ENCODE data around the gene PLEKHA1. TPM values are rescaled to one million over a fixed set of nuclear protein-coding genes. Genes with fewer than 3 reads are reported as not detected.

The PLEKHA1 gene
- total RNA-seq, 1 experiment from 2014 or later, result 28.5 TPM

DNA sequence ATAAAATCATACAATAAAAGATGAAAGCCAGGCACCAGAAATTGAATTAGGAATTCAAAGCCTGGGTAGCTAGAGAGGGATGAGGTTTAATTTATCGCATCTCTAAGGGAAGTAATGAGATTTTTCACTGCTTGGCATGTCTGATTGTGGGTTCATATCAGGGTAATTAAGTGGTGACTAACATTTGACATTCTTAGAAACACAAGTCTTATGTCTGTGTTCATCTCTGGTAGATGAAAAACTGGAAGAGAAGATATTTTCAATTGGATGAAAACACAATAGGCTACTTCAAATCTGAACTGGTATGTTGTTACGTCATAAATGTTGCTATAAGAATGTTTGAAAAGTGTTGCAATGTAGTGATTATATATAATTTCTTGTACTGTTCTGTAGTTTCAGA, 43.2 kb downstream of the PLEKHA1 start:
- Histone ChIP-seq H3K27me3 (ENCODE audit: control insufficient read depth, insufficient read depth, low read length) (no peaks in the 10 kb centered on the region), H3K4me3 (ENCODE audit: insufficient read depth, low read depth, low read length) (no peak overlapping the region), H3K36me3 (replicated peaks; ENCODE audit: control insufficient read depth, insufficient read depth, low read length) (peaks cover 1% of the 10 kb centered on the region)
- DNase-seq, result no peak

DNA sequence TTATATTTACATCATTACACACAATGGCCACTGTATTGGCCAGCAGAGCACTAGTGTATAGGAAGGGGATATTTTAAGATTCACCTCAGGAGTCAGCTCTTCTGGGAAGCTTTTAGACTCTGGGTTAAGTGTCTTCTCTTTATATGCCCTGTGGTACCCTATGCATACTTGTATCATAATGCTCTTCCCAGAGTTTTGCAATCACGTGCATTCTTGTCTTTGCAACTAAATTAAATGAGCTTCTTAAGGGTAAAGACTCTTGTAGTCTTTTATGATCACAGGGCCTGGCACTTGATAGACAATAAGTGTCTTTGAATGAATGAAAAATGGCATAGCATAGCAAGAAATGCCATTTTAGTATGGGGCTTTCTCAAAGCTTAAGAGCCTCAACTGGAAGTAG, 44.5 kb downstream of the PLEKHA1 start:
- no peaks in the 10 kb centered on the region for H3K27me3 ChIP-seq (ENCODE audit: control insufficient read depth, insufficient read depth, low read length)
- peaks cover 1% of the 10 kb centered on the region for H3K36me3 ChIP-seq (replicated peaks; ENCODE audit: control insufficient read depth, insufficient read depth, low read length)
- H3K4me3 ChIP-seq (ENCODE audit: insufficient read depth, low read depth, low read length), result no peak overlapping the region
- DNase-seq, result no peak

DNA sequence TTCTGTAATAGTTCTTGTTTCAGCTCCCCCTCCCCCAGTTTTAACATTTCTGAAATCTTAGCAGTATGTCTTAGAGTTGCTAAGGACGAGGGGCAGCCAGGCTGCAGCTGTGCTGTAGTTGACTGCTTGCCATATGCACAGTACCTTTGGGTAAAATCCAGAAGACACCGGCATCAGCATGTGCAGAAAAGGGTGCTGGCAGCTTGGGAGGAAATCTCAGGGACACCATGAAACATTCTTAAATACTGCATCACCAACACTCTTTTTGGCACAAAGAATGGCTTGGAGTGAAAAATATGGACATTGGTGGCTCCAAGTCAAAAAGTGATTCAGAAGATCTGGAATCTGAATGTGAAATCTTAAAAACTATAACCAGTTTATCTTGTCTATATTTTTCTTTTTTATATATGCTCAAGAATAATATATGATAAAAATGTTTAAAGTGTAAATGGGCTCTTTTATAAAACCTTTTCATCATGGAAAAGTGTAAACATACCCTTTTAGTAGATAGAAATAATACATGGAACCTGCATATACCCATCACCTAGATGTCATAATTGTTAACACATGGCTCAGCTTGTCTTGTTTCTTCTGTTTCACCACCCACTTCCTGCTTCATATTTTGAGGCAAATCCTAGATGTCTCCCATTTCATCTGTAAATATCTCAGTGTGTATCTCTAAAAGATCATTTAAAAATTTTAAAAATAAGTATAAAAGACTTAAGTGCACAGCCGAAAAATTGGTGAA, 45.5 kb downstream of the PLEKHA1 start:
- no peak for DNase-seq
- H3K27me3 ChIP-seq (ENCODE audit: control insufficient read depth, insufficient read depth, low read length), result no peaks in the 10 kb centered on the region
- H3K4me3 ChIP-seq (ENCODE audit: insufficient read depth, low read depth, low read length), result no peak overlapping the region
- H3K36me3 ChIP-seq (replicated peaks; ENCODE audit: control insufficient read depth, insufficient read depth, low read length), result peaks cover 1% of the 10 kb centered on the region

DNA sequence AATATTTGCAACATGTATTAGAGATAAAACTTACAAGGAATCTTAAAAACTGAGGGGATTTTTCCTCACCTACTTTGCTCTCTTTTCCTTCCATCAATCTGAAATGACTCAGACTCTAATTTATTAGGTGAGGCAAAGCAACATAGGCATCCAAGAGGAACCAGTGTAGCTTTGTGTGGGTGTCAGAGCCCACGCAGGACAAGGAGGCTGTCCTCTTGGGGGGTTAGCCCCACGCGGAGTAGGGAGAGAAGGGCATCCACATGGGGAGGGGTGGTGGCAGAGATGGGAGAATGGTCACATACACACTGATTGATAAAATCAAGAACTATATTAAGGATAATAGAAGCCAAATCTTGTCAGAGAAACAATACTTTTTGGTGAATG, 46.1 kb downstream of the PLEKHA1 start:
- H3K36me3 ChIP-seq (replicated peaks; ENCODE audit: control insufficient read depth, insufficient read depth, low read length), result peaks cover 1% of the 10 kb centered on the region
- no peak overlapping the region for H3K4me3 ChIP-seq (ENCODE audit: insufficient read depth, low read depth, low read length)
- H3K27me3 ChIP-seq (ENCODE audit: control insufficient read depth, insufficient read depth, low read length), result no peaks in the 10 kb centered on the region
- DNase-seq, result no peak

DNA sequence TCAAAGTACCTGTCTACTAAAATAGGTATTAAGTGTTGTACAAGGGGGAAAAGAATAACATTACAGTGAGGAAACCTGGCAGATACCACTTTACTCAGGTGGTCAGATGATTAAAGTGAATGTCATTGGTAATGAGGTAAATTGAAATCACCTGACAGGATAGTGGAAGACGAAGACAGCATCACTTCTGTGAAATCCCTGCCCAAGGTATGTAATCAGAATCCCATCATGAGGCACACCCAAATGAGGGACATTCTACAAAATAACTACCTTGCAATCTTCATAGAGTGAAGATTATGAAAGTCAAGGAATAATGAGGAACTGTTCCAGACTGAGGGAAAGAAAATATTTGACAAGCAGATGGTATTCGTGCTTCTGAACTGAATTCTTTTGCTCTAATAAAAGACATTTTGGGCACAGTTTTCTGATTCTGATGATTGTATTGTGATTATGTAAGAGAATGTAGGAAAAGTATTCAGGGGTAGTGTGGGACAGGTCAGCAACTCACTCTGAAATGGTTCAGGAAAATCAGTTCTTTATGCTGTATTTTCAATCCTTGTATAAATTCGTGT, 46.6 kb downstream of the PLEKHA1 start:
- Histone ChIP-seq H3K4me3 (ENCODE audit: insufficient read depth, low read depth, low read length) (no peak overlapping the region), H3K27me3 (ENCODE audit: control insufficient read depth, insufficient read depth, low read length) (no peaks in the 10 kb centered on the region), H3K36me3 (replicated peaks; ENCODE audit: control insufficient read depth, insufficient read depth, low read length) (peaks cover 1% of the 10 kb centered on the region; the same call in 1 of the 2 replicates)
- DNase-seq, result no peak

DNA sequence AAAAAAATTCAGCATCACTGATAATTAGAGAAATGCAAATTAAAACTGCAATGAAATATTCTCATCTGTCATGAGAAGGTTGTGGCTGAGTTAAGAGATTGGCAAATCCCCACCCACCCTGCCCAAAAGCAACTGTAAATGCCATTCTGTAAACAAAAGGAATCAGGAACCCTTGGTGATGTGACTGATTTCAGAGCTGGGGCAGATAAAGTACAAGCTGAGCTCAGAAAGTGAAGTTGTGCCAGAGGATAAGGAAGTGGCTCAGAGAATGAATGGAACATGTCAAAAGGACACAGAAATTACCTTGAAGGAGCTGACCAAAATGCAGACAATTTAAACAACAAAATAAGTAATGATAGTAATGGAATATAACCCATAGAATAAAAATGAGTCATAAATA, 47.2 kb downstream of the PLEKHA1 start:
- H3K27me3 ChIP-seq (ENCODE audit: control insufficient read depth, insufficient read depth, low read length), result no peaks in the 10 kb centered on the region
- no peaks in the 10 kb centered on the region for H3K36me3 ChIP-seq (replicated peaks; ENCODE audit: control insufficient read depth, insufficient read depth, low read length)
- DNase-seq, result no peak
- no peak overlapping the region for H3K4me3 ChIP-seq (ENCODE audit: insufficient read depth, low read depth, low read length)

DNA sequence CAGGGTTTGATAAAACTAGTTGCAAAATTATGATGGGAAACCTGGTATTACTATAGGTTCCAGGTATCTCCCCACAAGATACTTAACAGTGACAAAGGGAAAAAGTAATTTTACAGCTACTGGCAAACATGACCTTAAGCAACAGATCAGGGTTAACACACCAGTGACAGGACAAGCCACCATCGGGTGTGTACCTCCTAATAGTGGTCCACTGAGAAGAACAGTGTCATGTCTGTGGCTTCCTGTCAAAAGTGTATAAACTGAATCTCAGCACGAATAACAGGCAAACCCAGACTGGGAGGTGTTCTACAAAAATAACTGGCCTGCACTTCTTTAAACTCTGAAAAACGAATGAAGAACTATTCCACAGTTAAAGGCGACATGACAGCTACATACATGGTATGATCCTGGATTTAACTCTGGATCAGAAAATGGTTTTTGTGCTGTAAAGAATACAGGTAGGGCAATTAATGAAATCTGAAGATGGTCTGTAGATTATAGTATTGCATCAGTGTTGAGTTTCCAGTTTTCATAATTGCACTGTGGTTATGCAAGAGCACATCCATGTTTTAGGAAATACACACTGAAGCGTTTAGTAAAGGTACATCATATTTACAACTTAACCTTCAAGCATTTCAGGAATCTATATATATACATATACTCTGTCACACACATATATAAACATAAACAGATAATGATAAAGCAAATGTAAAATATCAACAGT, 47.9 kb downstream of the PLEKHA1 start:
- no peaks in the 10 kb centered on the region for H3K27me3 ChIP-seq (ENCODE audit: control insufficient read depth, insufficient read depth, low read length)
- no peak overlapping the region for H3K4me3 ChIP-seq (ENCODE audit: insufficient read depth, low read depth, low read length)
- H3K36me3 ChIP-seq (replicated peaks; ENCODE audit: control insufficient read depth, insufficient read depth, low read length), result no peaks in the 10 kb centered on the region
- no peak for DNase-seq

DNA sequence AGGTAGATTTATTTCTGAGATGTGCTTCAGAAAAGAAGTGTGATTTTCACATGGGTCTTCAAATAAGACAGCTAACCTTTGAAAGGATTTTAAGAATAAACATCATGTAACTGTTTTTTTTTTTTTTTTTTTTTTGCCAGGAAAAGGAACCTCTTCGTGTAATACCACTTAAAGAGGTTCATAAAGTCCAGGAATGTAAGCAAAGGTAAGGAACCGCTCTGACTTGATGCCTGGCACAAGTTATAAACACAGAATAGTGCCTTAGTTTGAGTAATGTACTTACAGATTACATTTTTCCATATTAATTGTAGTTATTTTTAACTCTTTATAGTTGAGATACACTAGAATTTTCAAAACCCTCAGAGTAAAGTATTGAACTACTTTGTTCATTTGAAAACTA, 49.6 kb downstream of the PLEKHA1 start:
- Histone ChIP-seq H3K36me3 (replicated peaks; ENCODE audit: control insufficient read depth, insufficient read depth, low read length) (no peaks in the 10 kb centered on the region), H3K4me3 (ENCODE audit: insufficient read depth, low read depth, low read length) (no peak overlapping the region)
- no peak for DNase-seq

DNA sequence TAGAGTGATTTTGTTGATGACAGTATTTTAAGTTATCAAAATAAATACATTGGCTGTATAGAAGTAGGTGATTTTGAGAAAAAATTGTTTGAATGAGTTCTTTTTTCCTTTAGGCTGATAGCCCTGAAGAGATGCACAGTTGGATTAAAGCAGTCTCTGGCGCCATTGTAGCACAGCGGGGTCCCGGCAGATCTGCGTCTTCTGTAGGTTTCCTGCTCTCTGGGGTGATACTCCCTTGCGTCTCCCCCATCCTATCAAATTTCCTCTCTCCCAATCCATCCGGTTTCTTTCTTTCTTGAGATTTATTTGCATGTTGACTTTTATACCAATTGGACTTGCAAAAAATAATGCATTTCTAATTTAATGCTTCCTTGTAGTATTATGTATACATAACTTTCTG, 52.3 kb downstream of the PLEKHA1 start:
- peaks cover 2% of the 10 kb centered on the region; the same call in 1 of the 2 replicates for H3K36me3 ChIP-seq (replicated peaks; ENCODE audit: control insufficient read depth, insufficient read depth, low read length)
- H3K4me3 ChIP-seq (ENCODE audit: insufficient read depth, low read depth, low read length), result no peak overlapping the region
- no peak for DNase-seq
- H3K27me3 ChIP-seq (ENCODE audit: control insufficient read depth, insufficient read depth, low read length), result no peaks in the 10 kb centered on the region

More for the DNA sequence above, 49.6 kb downstream of the PLEKHA1 start:
- H3K27me3 ChIP-seq (ENCODE audit: control insufficient read depth, insufficient read depth, low read length), result no peaks in the 10 kb centered on the region

DNA sequence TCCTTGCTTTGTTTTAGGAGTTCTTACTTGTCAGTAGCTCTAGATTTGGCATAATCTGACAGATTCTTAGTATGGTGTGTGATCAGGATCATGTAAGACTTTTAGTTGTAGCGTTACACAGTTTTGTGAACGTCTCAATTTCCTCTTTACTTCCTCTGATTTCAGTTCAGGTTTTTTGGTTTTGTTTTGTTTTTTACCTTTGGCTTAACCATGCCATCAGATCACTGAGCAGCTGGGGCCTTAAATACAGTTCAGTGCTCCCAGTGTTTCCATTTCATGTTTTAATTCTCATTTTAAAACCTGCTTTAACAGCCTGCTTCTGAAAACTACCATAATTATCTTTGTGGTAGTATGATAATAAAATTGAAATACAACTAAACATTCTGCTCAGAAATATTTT, 52.8 kb downstream of the PLEKHA1 start:
- Histone ChIP-seq H3K36me3 (replicated peaks; ENCODE audit: control insufficient read depth, insufficient read depth, low read length) (peaks cover 2% of the 10 kb centered on the region; the same call in 1 of the 2 replicates), H3K4me3 (ENCODE audit: insufficient read depth, low read depth, low read length) (no peak overlapping the region), H3K27me3 (ENCODE audit: control insufficient read depth, insufficient read depth, low read length) (no peaks in the 10 kb centered on the region)
- no peak for DNase-seq

DNA sequence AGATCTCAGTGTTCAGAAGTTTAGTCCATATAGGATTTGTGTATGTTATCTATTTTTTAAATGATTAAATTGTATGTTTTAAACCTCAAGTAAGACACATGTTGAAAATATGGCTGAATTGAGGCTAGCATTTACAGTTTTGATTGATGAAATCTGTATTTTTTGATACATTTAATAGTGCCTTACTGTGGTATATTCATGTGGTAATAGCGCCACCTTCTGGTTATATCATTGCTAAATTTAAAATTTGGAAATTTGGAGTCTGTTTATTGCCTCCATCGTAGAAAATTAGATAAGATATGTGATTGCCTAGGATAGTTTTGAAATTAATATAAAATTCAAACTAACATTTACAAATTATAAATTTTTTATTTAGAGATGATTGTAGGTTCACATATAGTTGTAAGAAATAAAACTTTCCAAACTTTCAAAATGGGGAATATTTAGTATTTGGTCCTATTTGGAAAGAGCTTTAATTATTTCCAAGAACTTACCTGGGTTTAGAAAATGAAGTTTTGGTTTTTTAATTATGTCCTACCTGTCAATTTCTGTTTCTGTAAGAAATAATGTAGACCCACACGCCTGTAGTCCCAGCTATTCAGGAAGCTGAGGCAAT, 60.8 kb downstream of the PLEKHA1 start:
- Histone ChIP-seq H3K27me3 (ENCODE audit: control insufficient read depth, insufficient read depth, low read length) (no peaks in the 10 kb centered on the region), H3K4me3 (ENCODE audit: insufficient read depth, low read depth, low read length) (no peak overlapping the region), H3K36me3 (replicated peaks; ENCODE audit: control insufficient read depth, insufficient read depth, low read length) (no peaks in the 10 kb centered on the region)
- DNase-seq, result no peak

DNA sequence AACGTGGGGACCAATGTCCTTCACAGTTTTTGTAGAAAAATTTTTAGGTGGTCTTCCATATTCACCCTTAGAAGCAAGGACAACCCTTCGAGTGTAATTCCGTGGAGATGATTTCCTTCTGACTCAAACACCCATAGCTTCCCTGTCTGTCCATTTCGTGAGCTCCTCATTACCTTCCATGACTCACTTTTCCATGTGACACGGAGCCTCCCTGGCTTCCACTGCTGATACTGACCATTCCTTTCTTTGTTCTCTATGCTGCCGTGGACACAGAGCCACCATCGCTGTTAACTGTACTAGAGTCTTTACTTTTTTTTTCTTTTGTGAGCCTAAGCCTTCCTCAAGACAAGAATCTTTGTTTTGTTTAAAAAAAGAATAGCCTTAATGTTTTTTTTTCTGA, 67.5 kb downstream of the PLEKHA1 start:
- Histone ChIP-seq H3K27me3 (ENCODE audit: control insufficient read depth, insufficient read depth, low read length) (no peaks in the 10 kb centered on the region), H3K36me3 (replicated peaks; ENCODE audit: control insufficient read depth, insufficient read depth, low read length) (no peaks in the 10 kb centered on the region), H3K4me3 (ENCODE audit: insufficient read depth, low read depth, low read length) (no peak overlapping the region)
- no peak for DNase-seq

DNA sequence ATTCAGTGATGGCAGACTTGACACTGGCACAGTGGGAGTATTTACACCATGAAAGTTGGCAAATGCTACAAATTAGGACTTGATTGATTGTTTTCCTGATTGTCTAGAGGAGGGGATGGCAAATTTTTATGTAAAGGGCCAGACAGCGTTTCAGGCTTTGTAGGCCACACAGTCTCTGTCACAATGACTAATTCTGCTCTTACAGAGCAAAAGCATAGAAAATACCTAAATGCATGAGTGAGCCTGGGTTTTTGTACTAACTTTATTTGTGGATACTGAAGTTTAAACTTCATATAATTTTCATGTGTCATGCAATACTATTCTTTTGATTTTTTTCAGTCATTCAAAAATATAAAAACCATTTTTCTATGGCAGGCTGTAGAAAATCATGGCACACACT, 71.0 kb downstream of the PLEKHA1 start:
- Histone ChIP-seq H3K4me3 (ENCODE audit: insufficient read depth, low read depth, low read length) (no peak overlapping the region), H3K36me3 (replicated peaks; ENCODE audit: control insufficient read depth, insufficient read depth, low read length) (no peaks in the 10 kb centered on the region), H3K27me3 (ENCODE audit: control insufficient read depth, insufficient read depth, low read length) (no peaks in the 10 kb centered on the region)
- no peak for DNase-seq

DNA sequence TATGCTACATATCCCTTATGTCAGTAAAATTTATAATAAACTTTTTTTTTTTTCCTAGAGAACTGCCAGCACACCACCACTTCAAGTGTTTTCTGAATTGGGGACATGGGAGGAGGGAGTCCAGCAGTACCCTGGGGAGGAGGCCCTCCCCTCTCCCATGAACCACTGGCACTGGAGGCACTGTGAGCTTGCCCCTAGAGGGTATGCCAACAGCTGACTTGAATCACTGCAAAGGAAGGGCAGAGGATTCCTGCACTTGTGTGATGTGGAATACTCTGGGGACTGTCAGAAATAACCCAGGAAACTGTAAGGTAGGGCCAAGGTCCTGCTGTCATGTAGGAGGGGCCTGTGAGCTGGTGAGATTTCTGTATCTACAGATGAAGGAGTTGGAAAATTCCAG, 71.4 kb downstream of the PLEKHA1 start:
- Histone ChIP-seq H3K36me3 (replicated peaks; ENCODE audit: control insufficient read depth, insufficient read depth, low read length) (no peaks in the 10 kb centered on the region), H3K4me3 (ENCODE audit: insufficient read depth, low read depth, low read length) (no peak overlapping the region), H3K27me3 (ENCODE audit: control insufficient read depth, insufficient read depth, low read length) (no peaks in the 10 kb centered on the region)
- DNase-seq, result no peak
